Muscle layer of duodenum (tissue), 2 donors: ENCODE measurements around the gene NEBL.

ENCODE experiments used
- H3K27ac ChIP-seq: one replicate; pipeline ENCODE4 v1.7.0; 2013; ENCODE audit warnings: mild to moderate bottlenecking, low read length
- H3K27me3 ChIP-seq: one replicate; pipeline ENCODE4 v1.7.0; 2013; ENCODE audit warnings: low read depth, mild to moderate bottlenecking, control low read depth, low read length
- H3K36me3 ChIP-seq, 2 donors: one replicate each; pipeline ENCODE4 v1.7.0; 2013; ENCODE audit warnings: low read length in 2 of 2, control low read depth in 1 of 2, mild to moderate bottlenecking in 1 of 2; ENCODE audit not compliant: insufficient read depth in 2 of 2, control insufficient read depth in 1 of 2
- H3K4me1 ChIP-seq, 2 donors: one replicate each; pipeline ENCODE4 v1.7.0; 2013; ENCODE audit warnings: low read length in 2 of 2, mild to moderate bottlenecking in 2 of 2, control low read depth in 1 of 2, moderate library complexity in 1 of 2; ENCODE audit not compliant: insufficient read depth in 2 of 2, control insufficient read depth in 1 of 2
- H3K4me3 ChIP-seq, 2 donors: one replicate each; pipeline ENCODE4 v1.7.0; 2013; ENCODE audit warnings: low read length in 2 of 2, low read depth in 1 of 2, mild to moderate bottlenecking in 1 of 2
- H3K9me3 ChIP-seq, 2 donors: one replicate each; pipeline ENCODE4 v1.7.0; 2013; ENCODE audit warnings: low read length in 2 of 2, control low read depth in 1 of 2, mild to moderate bottlenecking in 1 of 2; ENCODE audit not compliant: control insufficient read depth in 1 of 2
- donor health status: healthy.

The NEBL gene

DNA sequence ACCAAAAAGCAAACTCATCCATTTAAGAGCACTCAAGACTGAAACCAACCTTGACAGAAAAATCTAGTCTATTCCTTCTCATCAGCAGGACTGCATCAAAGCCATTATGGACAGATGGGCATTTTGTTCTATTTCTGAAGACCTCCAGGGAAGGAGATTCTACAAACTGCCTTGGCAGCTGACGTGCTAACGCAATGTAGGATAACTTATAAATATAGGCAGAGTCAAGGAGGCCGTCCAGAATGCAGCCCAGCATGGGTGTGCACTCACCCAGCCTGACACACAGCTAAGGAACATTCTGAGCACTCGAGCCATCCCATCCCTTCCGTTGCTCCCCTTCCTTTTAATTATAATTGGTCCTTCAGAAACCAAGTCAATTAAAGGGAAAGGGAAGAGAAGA, 25.3 kb upstream of the NEBL start:
- no peak overlapping the region for H3K4me3 ChIP-seq
- no peaks in the 10 kb centered on the region for H3K4me1 ChIP-seq
- H3K9me3 ChIP-seq = no peaks in the 10 kb centered on the region
- H3K36me3 ChIP-seq = no peaks in the 10 kb centered on the region
- H3K27me3 ChIP-seq = no peaks in the 10 kb centered on the region
- H3K27ac ChIP-seq = no peak overlapping the region

DNA sequence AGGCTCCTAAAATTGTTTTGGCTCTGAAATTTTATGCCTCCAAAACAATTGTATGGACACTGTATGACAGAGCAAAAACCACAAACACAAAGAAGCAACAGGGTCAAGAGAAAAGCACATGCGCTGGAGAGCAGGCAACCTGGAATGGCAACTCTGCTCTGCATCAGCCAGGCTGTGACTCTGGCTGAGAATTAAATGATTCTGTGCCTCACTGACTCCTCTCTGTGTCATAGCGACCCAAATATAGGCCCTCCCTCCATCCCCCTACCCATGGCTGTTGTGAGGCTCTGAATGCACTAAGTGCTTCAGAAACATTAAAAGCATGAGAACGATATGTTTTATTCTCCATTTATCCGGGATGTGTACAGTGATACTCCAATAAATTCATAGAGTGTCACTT, 24.9 kb upstream of the NEBL start:
- no peaks in the 10 kb centered on the region for H3K27me3 ChIP-seq
- H3K4me1 ChIP-seq = no peaks in the 10 kb centered on the region
- no peaks in the 10 kb centered on the region for H3K9me3 ChIP-seq
- H3K27ac ChIP-seq = no peak overlapping the region
- no peak overlapping the region for H3K4me3 ChIP-seq
- no peaks in the 10 kb centered on the region for H3K36me3 ChIP-seq

DNA sequence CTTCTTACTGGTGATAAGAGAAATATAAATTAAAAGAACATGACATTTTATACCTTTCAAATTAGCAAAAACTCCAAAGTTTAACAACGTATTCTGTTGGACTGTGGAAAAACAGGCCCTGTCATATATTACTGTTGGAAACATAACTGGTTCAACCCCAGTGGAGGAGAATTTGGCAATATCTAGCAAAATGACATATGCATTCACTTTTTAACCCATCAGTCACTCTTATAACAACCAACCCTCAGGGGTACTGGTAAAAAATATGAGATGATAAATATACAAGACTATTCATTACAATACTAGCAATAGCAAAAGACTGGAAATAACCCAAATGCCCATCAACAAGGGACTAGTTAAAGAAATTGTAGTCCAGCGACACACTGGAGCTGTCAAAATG, 22.9 kb upstream of the NEBL start:
- Histone ChIP-seq H3K36me3 (no peaks in the 10 kb centered on the region), H3K4me1 (no peaks in the 10 kb centered on the region), H3K4me3 (no peak overlapping the region), H3K27me3 (no peaks in the 10 kb centered on the region), H3K27ac (no peak overlapping the region), H3K9me3 (no peaks in the 10 kb centered on the region)

DNA sequence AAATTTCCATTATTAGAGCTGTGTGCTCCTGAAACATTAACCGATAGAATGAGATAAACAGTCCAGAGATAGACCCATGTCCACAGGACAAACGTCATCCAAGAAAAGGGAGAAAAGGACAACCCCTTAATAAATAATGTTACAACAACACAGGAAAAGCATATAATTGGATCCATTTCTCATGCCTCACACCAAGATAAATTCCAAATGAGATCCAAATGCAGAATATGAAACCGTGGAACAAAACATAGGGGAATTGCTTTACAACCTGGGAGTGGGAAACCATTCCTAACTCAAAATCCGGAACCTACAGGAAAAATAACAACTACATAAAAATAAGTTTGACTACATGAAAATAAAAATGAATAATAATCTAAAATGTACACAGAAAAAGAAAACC, 22.4 kb upstream of the NEBL start:
- H3K4me1 ChIP-seq = no peaks in the 10 kb centered on the region
- H3K4me3 ChIP-seq = no peak overlapping the region
- H3K9me3 ChIP-seq = no peaks in the 10 kb centered on the region
- H3K27me3 ChIP-seq = no peaks in the 10 kb centered on the region
- no peaks in the 10 kb centered on the region for H3K36me3 ChIP-seq
- H3K27ac ChIP-seq = no peak overlapping the region

DNA sequence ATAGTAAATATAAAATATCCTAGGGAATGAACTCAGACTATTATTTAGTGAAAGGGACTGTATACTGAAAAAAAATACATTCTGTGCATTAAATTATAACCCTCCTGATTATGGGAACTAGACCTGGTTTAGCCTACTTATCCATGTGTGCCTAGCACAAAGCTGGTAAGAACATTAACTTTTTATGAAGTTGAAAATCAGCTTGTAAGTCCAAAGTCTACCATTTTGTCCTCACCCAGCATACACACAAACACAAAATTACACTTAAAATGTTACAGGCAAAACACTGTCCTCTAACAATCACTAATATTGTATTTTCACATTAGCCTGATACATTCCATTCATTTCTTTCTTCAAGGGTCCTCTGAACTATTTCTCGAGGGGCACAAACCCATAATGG, 19.9 kb upstream of the NEBL start:
- Histone ChIP-seq H3K9me3 (no peaks in the 10 kb centered on the region), H3K36me3 (no peaks in the 10 kb centered on the region)

DNA sequence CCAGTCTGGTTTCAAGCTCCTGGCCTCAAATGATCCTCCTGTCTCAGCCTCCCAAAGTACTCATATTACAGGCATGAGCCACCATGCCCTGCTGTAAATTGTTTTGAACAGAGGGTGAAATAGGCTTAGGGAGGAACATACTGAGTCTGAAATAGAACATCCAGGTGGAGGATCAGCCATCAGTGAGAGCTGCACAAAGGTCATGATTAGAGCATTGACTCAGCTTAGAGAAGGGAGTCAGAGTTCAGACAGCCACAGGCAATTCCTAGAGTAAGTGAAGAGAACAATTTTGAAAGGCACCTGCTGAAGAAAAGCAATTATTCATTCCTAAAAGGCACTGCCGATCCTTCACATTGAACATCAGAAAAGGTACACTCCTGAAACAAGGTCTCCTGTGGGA, 15.9 kb upstream of the NEBL start:
- Histone ChIP-seq H3K4me3 (no peak overlapping the region), H3K27me3 (no peaks in the 10 kb centered on the region), H3K36me3 (no peaks in the 10 kb centered on the region), H3K27ac (no peak overlapping the region), H3K9me3 (no peaks in the 10 kb centered on the region), H3K4me1 (no peaks in the 10 kb centered on the region)

More for the DNA sequence above, 19.9 kb upstream of the NEBL start:
- no peaks in the 10 kb centered on the region for H3K4me1 ChIP-seq
- H3K27ac ChIP-seq = no peak overlapping the region
- H3K27me3 ChIP-seq = no peaks in the 10 kb centered on the region
- no peak overlapping the region for H3K4me3 ChIP-seq

DNA sequence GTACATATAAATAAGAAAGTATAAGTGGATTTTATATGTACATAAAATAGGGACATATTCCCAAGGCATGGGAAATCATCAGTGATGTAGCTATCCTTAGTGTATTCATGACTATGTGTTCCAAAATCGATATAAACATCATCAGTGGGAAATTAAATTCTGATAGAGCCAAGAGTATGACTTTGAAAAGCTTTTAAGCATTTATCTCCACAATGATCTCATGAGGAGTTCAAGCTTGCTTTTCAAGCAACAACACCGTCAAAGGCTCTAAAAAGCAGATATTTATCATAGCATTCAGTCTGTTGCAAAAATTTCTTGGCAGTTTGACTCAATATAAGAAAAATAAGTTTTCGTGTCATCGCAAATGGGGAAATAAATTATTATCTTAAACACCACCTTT, 14.5 kb upstream of the NEBL start:
- Histone ChIP-seq H3K4me3 (no peak overlapping the region), H3K36me3 (no peaks in the 10 kb centered on the region), H3K27me3 (no peaks in the 10 kb centered on the region), H3K4me1 (no peaks in the 10 kb centered on the region), H3K27ac (no peak overlapping the region), H3K9me3 (no peaks in the 10 kb centered on the region)

DNA sequence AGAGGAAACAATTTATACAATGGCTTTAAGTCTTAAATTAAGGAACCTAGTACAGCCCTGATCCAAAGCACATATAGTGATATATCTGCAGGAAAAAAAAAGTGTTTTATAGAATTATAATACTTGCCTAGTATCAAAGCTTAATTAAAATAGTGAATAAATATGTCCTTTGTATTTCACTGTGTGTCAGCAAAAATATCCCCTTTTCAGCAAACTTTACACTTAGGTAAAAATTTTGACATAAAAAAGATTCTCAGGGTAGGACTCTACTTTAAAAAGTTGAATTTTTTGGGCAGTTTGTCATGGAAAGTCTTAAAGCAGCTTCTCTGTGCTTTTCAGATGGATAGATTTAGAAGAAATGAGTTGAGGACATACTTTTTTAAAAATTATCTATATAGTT, 12.7 kb upstream of the NEBL start:
- Histone ChIP-seq H3K4me3 (no peak overlapping the region), H3K4me1 (no peaks in the 10 kb centered on the region), H3K27ac (no peak overlapping the region), H3K9me3 (no peaks in the 10 kb centered on the region), H3K27me3 (no peaks in the 10 kb centered on the region), H3K36me3 (no peaks in the 10 kb centered on the region)

DNA sequence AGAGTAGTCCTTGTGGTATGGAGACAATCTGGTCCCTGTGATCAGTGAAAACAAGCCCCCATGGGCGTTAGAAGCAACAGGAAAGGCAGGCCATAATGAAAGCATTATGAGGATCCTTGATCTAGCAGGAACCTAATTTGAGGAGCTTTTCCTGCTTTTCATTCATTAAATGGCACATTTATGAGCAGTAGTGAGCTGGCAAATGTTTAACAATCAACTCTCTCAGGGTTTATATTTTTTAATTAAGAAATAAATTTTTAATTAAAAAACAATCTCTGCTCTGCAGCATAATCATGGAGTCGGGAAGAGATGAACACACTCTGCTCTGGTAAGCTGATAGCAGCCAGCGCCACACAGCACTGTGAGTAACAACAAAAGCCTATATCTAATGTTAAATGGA, 11.3 kb upstream of the NEBL start:
- Histone ChIP-seq H3K9me3 (no peaks in the 10 kb centered on the region), H3K27me3 (no peaks in the 10 kb centered on the region), H3K4me1 (no peaks in the 10 kb centered on the region), H3K27ac (no peak overlapping the region), H3K36me3 (no peaks in the 10 kb centered on the region), H3K4me3 (no peak overlapping the region)

DNA sequence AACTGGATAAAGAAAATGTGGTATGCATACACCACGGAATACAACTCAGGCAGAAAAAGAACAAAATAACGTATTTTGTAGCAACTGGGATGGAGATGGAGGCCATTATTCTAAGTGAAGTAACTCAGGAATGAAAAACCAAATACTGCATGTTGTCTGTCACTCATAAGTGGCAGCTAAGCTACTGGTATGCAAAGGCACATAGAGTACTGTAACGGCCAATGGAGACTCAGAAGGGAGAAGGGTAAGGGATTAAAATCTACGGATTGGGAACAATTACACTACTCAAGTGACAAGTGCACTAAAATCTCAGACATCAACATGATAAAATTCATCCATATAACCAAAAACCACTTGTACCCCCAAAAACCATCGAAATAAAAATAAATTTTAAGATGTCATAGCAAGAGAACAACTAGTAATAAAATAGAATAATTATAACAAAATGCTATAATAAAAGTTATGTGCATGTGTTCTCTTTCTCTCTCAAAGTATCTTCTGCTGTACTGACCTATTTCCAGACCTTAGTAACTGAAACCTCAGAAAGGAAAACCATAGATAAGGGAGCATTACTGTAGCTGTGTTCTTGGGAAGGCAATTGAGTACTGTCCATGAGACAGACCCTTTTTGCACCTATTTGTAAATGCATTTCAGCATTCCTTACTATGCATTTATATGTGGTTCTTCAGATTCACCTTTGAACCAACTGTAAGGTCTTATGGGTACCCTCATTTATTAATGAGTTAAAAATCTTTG, 6.7 kb upstream of the NEBL start:
- Histone ChIP-seq H3K4me3 (no peak overlapping the region), H3K27me3 (no peaks in the 10 kb centered on the region), H3K36me3 (no peaks in the 10 kb centered on the region), H3K4me1 (no peaks in the 10 kb centered on the region), H3K27ac (no peak overlapping the region), H3K9me3 (no peaks in the 10 kb centered on the region)

DNA sequence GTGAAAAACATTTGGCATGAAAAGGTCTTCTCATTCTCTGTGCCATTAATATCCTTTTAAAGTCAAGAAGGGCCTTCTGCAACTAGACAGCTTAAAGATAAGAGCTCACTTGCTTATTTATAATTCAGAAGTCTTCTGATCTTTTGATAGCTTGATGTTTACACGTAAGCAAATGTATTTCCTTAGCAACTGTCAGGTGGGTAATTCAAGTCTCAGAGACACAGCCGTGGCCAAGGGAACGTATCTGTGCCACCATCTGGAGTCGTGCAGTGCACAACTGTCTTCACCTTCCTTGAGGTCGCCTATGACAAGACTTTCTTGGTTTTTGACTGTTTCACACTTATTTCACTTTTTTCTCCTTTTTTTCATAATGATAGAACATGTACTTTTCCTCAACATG, 4.0 kb upstream of the NEBL start:
- Histone ChIP-seq H3K36me3 (no peaks in the 10 kb centered on the region), H3K4me1 (no peaks in the 10 kb centered on the region), H3K9me3 (no peaks in the 10 kb centered on the region), H3K27ac (no peak overlapping the region), H3K27me3 (no peaks in the 10 kb centered on the region), H3K4me3 (no peak overlapping the region)

DNA sequence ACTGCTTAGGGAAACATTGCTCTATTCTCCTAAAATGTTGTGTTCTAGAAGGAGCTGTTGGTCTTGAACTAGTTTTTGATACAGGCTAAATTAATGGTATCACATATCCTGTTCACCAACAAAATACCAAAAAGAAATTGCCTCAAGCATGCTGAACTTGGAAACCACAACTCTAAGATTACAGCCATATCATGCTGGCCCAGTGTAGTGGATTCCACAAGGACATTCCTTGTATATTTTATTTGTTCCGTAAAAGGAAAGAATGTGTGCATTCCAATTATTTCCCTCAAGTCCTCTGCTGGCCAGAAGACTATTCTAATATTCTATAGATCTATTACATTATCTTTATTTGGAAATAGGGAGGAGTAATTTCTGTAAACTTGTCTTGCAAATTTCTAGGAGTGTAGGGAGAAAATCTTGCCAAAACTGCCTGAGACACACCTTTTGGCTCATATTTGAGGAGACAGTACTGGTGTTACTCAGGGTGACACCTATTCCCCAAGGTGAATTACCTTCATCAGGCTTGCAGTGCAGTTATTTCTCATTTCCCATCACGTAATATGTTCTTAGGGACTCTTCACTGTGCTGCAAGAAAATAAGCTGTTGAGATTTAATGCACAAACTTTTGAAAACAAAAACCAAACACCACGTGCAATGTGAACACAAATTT, 1.9 kb upstream of the NEBL start:
- no peaks in the 10 kb centered on the region for H3K4me1 ChIP-seq
- no peaks in the 10 kb centered on the region for H3K9me3 ChIP-seq
- H3K27ac ChIP-seq = no peak overlapping the region
- no peaks in the 10 kb centered on the region for H3K27me3 ChIP-seq
- H3K36me3 ChIP-seq = no peaks in the 10 kb centered on the region
- H3K4me3 ChIP-seq = no peak overlapping the region
